ENCODE measurements around the gene TXNRD2.

- TF ChIP-seq CTCF (conservative IDR thresholded peaks at IDR 0.05; ENCODE audit: low read length), result no peak
- TF ChIP-seq EZH2phosphoT487 (IDR thresholded peaks at IDR 0.05; ENCODE audit: borderline replicate concordance, low read depth, low read length), result no peak
These were observed 29.9 kb downstream of the TXNRD2 start for GRCh38 chr22:19911540-19912270.

Data from OCI-LY7 (cell line).